ENCODE data around the gene PROC. TPM values are rescaled to one million over a fixed set of nuclear protein-coding genes. Genes with fewer than 3 reads are reported as not detected.
A peak's percentile ranks its signal among the peaks of the same experiment; 100 is the strongest.
"Not testable (repeated sequence)": the region's sequence is repeated elsewhere in the genome, so short reads cannot be mapped to it uniquely, and the experiment has no call there.

The PROC gene
- total and polyA plus RNA-seq, 12 donors, result not detected

- peaks cover 0 to 74% (median 35%) of the 10 kb centered on the region in 9 donors for H3K4me1 ChIP-seq
- H3K27ac ChIP-seq, result peak overlapping the region in 9 of 10 donors; percentile 87 to 97 (median 93)
- H3K9me3 ChIP-seq, result peaks cover 0 to 9% (median 0%) of the 10 kb centered on the region in 11 donors
- no peaks in the 10 kb centered on the region for H3K27me3 ChIP-seq
- H3K36me3 ChIP-seq, result no peaks in the 10 kb centered on the region
- intact Hi-C loops (cut with DNase I), result loop anchor here in 2 of 10 donors (1.0 to 2.0 kb wide), 2 partner anchors 20 kb away; no protein-coding TSS in a partner anchor
- peak overlapping the region in 8 of 10 donors; percentile 53 to 72 (median 65) for H3K4me3 ChIP-seq
- DNase-seq (no peak), ATAC-seq (peak in 1 of 8 donors; percentile 1)
- TF ChIP-seq, protein P1, sequence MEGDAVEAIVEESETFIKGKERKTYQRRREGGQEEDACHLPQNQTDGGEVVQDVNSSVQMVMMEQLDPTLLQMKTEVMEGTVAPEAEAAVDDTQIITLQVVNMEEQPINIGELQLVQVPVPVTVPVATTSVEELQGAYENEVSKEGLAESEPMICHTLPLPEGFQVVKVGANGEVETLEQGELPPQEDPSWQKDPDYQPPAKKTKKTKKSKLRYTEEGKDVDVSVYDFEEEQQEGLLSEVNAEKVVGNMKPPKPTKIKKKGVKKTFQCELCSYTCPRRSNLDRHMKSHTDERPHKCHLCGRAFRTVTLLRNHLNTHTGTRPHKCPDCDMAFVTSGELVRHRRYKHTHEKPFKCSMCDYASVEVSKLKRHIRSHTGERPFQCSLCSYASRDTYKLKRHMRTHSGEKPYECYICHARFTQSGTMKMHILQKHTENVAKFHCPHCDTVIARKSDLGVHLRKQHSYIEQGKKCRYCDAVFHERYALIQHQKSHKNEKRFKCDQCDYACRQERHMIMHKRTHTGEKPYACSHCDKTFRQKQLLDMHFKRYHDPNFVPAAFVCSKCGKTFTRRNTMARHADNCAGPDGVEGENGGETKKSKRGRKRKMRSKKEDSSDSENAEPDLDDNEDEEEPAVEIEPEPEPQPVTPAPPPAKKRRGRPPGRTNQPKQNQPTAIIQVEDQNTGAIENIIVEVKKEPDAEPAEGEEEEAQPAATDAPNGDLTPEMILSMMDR (IDR thresholded peaks at IDR 0.05), result no peak
- 85% methylated on average over 10 of the region's 10 CpGs for WGBS, 2 donors
These were observed 9.5 kb upstream of the PROC start for GRCh38 chr2:127408807-127409099.

DNA sequence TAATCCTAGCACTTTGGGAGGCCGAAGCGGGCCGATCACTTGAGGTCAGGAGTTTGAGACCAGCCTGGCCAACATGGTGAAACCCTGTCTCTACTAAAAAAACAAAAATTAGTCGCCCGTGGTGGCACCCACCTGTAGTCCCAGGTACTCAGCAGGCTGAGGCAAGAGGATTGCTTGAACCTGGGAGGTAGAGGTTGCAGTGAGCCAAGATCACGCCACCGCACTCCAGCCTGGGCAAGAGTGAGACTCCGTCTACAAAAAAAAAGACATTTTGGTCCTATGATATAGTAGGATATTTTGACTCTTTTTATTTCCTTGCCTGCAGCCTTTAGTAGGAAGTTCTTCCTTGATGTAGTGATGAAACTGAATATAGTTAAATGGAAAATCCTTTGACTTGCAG, 8.5 kb upstream of the PROC start:
- not testable (repeated sequence) for ATAC-seq, DNase-seq, H3K36me3 ChIP-seq, H3K9me3 ChIP-seq, H3K4me3 ChIP-seq, H3K27me3 ChIP-seq
- H3K4me1 ChIP-seq, result peaks cover 0 to 73% (median 35%) of the 10 kb centered on the region in 9 donors
- H3K27ac ChIP-seq, result peak overlapping the region in 1 of 10 donors; percentile 5
- WGBS, 2 donors, result 99% methylated on average over 8 of the region's 8 CpGs
- intact Hi-C loops (cut with DNase I), result loop anchor here in 5 of 10 donors (2.0 to 10.0 kb wide), 5 partner anchors 21 to 85 kb away; no protein-coding TSS in a partner anchor

DNA sequence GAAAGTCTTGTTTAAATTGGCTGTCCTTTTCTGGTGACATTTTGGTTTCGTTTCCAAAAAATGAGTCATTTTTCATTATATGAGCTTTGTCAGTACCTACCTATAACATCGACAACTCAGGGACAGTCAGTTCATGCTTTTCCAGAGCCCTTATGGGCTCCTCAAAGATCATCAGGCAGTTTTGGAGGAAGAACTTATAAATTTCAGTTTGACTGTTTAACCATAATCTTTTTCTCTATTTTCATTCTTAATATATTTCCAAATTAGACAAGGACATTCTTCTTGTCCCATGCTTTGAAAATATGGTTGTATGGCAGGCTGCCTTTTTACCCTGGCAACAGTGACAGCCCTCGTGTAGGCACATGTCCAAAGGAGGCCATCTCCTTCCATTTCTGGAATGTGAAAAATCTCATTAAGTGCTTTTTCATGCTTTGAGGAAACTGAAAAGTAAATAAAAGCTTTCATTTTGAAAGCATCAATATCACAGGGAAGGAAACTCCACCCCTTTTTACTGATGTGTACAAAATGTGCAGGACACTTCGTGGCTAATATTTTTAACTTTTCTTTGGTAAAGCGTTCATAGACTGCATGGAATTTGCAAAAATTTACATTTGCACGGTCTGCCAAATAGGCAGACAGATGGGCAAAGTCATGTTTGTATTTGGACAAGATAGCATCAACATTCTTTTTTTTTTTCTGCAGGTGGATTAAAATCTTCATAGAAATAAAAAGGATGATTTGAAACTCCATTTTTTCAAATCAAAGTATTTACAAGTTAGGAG, 7.2 kb upstream of the PROC start:
- Histone ChIP-seq H3K4me1 (peaks cover 4 to 69% (median 32%) of the 10 kb centered on the region in 9 donors), H3K27ac (peak overlapping the region in 8 of 10 donors; percentile 6 to 65 (median 28)), H3K27me3 (peaks cover 0 to 5% (median 1%) of the 10 kb centered on the region in 7 donors), H3K36me3 (no peaks in the 10 kb centered on the region), H3K9me3 (peaks cover 0 to 9% (median 0%) of the 10 kb centered on the region in 11 donors), H3K4me3 (no peak overlapping the region)
- DNase-seq, result no peak
- ATAC-seq, result no peak
- intact Hi-C loops (cut with DNase I), result loop anchor here in 4 of 10 donors (5.0 to 10.0 kb wide), 4 partner anchors 46 to 86 kb away; no protein-coding TSS in a partner anchor
- TF ChIP-seq, protein P1 (IDR thresholded peaks at IDR 0.05), result no peak
- WGBS, 2 donors, result 30 to 39% methylated on average over 6 of the region's 6 CpGs

DNA sequence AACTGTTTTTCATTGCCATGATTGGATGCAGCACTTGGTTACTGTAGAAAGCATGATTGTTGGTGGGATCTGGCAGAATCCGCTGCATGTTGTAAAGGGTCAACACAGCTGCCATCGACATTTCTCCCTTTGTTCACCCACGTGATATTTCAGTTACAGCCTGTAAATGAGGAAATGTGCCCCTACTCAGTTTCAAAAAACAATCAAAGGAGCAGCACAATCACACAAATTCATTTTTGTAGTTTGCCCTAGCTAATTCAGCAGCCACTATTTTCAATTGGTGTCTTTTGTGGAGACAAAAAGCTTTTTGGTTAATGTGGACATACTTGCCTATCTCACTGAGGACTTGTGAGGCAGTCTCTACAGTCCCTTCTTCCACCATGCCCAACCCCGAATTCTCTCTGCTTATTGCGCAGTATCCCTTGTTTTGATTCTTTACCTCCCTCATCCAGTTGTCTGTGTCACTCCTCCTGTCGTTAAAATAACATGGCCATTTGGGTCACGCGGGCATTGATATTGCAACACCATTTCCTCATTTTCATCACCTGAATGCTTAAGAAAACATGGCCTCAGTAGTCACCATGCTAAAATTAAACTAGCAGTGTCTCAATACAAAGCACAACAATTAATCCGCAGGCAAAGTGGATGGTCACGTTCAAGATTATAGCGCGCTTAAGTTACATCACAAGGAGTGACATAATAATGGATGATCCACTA, 6.4 kb upstream of the PROC start:
- Histone ChIP-seq H3K4me3 (no peak overlapping the region), H3K27ac (peak overlapping the region in 5 of 10 donors; percentile 6 to 65 (median 59)), H3K27me3 (peaks cover 0 to 12% (median 7%) of the 10 kb centered on the region in 7 donors), H3K36me3 (no peaks in the 10 kb centered on the region), H3K9me3 (peaks cover 0 to 9% (median 0%) of the 10 kb centered on the region in 11 donors), H3K4me1 (peaks cover 8 to 72% (median 35%) of the 10 kb centered on the region in 9 donors)
- intact Hi-C loops (cut with DNase I), result loop anchor here in 4 of 10 donors (5.0 to 10.0 kb wide), 4 partner anchors 47 to 87 kb away; no protein-coding TSS in a partner anchor
- TF ChIP-seq, protein P1 (IDR thresholded peaks at IDR 0.05), result no peak
- 77 to 81% methylated on average over 12 of the region's 12 CpGs for WGBS, 2 donors
- ATAC-seq (no peak), DNase-seq (no peak)

All from heart right ventricle (tissue), 16 donors.